ENCODE data around the gene KLHL3. TPM values are rescaled to one million over a fixed set of nuclear protein-coding genes. Genes with fewer than 3 reads are reported as not detected.

The KLHL3 gene
- total and polyA plus RNA-seq, 10 donors, result 1.3 to 17.9 (median 9.5) TPM

DNA sequence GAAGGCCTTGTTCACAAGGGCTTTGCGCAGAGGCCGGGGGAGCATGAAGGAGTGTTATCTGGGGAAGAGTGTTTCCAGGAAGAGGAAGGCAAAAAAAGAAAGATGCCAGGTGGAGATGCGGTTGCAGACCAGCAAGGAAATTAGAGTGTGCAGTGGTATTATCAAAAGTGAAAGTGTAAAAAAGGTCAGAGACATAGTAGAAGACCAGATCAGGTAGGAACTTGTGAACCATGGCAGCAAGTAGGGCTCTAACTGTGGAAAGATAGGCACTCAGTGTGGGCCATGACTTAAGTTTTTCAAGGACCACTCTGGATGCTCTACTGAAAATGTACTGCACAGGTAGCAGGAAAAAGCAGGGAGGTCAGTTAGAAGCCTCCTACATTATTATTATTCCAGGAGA is 146.7 kb downstream of the KLHL3 start:
- Histone ChIP-seq H3K27me3 (replicated peaks in 1 of 7) (peaks cover 0 to 7% (median 0%) of the 10 kb centered on the region in 7 donors), H3K36me3 (no peaks in the 10 kb centered on the region), H3K4me1 (no peaks in the 10 kb centered on the region), H3K9me3 (peaks cover 0 to 21% (median 12%) of the 10 kb centered on the region in 8 donors), H3K4me3 (no peak overlapping the region), H3K27ac (no peak overlapping the region)
- no peak for TF ChIP-seq CTCF (IDR thresholded peaks at IDR 0.05 in 8 of 11, conservative IDR thresholded peaks at IDR 0.05 in 3 of 11)
- DNase-seq, result no peak
- intact Hi-C loops (cut with DNase I; ENCODE audit: low total_unique reads), result no loop called here
- whole genome bisulfite sequencing, 5 donors, result 46 to 71% (median 60%) methylated on average over 3 of the region's 3 CpGs

DNA sequence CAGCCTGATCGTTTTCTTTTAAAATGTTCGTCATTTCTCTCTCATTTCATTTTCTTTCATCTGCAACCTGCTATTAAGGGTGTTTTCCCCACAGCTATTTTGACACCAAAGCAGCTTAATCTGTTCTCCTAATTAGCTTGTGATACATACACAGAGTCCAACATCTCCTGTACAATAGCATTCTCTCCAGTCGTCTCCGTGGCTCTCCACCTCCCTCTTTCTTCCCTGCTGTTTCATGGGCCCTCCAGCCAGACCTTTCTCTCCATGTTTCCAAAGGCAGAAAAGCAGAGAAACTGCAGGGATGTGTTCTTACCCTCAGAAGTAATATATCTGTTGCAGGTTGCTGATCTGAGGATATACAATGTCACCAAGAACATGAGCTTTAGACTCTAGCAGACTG is 148.0 kb downstream of the KLHL3 start:
- Histone ChIP-seq H3K27ac (no peak overlapping the region), H3K36me3 (no peaks in the 10 kb centered on the region), H3K27me3 (replicated peaks in 1 of 7) (peaks cover 0 to 19% (median 0%) of the 10 kb centered on the region in 7 donors), H3K9me3 (peaks cover 0 to 21% (median 12%) of the 10 kb centered on the region in 8 donors), H3K4me3 (no peak overlapping the region), H3K4me1 (no peaks in the 10 kb centered on the region)
- no peak for TF ChIP-seq POLR2A (IDR thresholded peaks at IDR 0.05)
- TF ChIP-seq POLR2AphosphoS5 (IDR thresholded peaks at IDR 0.05), result no peak
- no peak for TF ChIP-seq CTCF (IDR thresholded peaks at IDR 0.05 in 8 of 11, conservative IDR thresholded peaks at IDR 0.05 in 3 of 11)
- DNase-seq, result no peak
- WGBS, 5 donors, result 79 to 92% (median 89%) methylated on average over 4 of the region's 4 CpGs
- intact Hi-C loops (cut with DNase I; ENCODE audit: low total_unique reads), result no loop called here

GRCh38 chr5:137584262-137584661 is 151.6 kb downstream of the KLHL3 start:
- Histone ChIP-seq H3K36me3 (no peaks in the 10 kb centered on the region), H3K4me3 (no peak overlapping the region), H3K27ac (no peak overlapping the region), H3K9me3 (peaks cover 0 to 6% (median 0%) of the 10 kb centered on the region in 8 donors), H3K4me1 (peaks cover 0 to 4% (median 0%) of the 10 kb centered on the region in 6 donors), H3K27me3 (replicated peaks in 1 of 7) (peaks cover 0 to 17% (median 0%) of the 10 kb centered on the region in 7 donors)
- DNase-seq, result no peak
- TF ChIP-seq CTCF (IDR thresholded peaks at IDR 0.05 in 8 of 11, conservative IDR thresholded peaks at IDR 0.05 in 3 of 11) (no peak), POLR2AphosphoS5 (IDR thresholded peaks at IDR 0.05) (no peak), POLR2A (IDR thresholded peaks at IDR 0.05) (no peak)
- intact Hi-C loops (cut with DNase I; ENCODE audit: low total_unique reads), result no loop called here
- 76 to 89% (median 84%) methylated on average over 1 of the region's 1 CpG for WGBS, 5 donors

DNA sequence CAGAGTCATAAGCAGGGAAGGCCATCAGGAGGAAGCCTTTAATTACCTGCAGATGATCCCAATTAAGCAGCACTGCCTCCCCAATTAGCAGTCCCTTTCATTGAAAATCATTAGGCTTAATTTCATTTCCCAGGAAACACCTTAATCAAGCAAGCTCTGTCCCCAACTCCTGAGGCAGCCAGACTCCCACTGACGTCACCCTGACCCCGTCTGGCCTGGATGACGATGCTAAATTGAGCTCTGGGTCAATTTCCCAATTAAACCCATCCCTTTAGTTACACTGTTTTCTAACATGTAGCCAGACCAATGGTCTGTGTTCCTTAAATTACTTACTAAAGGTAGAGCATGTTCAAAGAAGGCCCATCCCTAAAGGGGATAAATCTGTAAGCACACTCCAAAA is 152.8 kb downstream of the KLHL3 start:
- H3K4me3 ChIP-seq, result no peak overlapping the region
- WGBS, 5 donors, result 68 to 92% (median 76%) methylated on average over 3 of the region's 3 CpGs
- peaks cover 0 to 4% (median 0%) of the 10 kb centered on the region in 6 donors for H3K4me1 ChIP-seq
- peaks cover 0 to 6% (median 0%) of the 10 kb centered on the region in 8 donors for H3K9me3 ChIP-seq
- TF ChIP-seq POLR2A (IDR thresholded peaks at IDR 0.05) (no peak), POLR2AphosphoS5 (IDR thresholded peaks at IDR 0.05) (no peak), CTCF (IDR thresholded peaks at IDR 0.05 in 8 of 11, conservative IDR thresholded peaks at IDR 0.05 in 3 of 11) (no peak)
- no peak overlapping the region for H3K27ac ChIP-seq
- H3K36me3 ChIP-seq, result no peaks in the 10 kb centered on the region
- DNase-seq, result no peak
- intact Hi-C loops (cut with DNase I; ENCODE audit: low total_unique reads), result no loop called here
- peaks cover 0 to 16% (median 0%) of the 10 kb centered on the region in 7 donors for H3K27me3 ChIP-seq (replicated peaks in 1 of 7)
